GM12872 (cell line): ENCODE data around the gene CELF2.

Source experiments
- TF ChIP-seq, protein P1 (sequence below): IDR thresholded peaks from 3 replicates; pipeline ENCODE4 v1.5.1; 2011; ENCODE audit warnings: low read depth, mild to moderate bottlenecking, low read length, moderate library complexity; ENCODE audit not compliant: insufficient read depth

CELF2 gene

DNA sequence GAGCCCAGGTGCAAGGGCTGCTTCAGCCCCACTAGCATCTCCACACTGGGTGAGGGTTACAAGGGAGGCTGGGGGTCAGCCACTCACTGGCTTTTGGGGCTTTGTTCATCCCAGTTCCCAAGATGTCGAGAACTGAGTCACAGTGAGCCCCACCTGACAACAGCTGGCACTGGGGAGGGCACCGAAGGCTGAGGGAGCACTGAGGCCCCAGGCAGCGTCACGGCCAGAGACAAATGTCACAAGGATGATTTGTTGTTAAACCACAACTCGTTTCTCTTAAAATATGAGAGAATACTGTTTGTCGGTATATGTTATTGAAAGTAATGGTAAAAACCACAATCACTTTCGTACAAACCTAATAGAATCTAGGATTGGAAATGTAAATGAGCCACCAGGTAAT is 219.9 kb downstream of the CELF2 start:
- TF ChIP-seq, protein P1, sequence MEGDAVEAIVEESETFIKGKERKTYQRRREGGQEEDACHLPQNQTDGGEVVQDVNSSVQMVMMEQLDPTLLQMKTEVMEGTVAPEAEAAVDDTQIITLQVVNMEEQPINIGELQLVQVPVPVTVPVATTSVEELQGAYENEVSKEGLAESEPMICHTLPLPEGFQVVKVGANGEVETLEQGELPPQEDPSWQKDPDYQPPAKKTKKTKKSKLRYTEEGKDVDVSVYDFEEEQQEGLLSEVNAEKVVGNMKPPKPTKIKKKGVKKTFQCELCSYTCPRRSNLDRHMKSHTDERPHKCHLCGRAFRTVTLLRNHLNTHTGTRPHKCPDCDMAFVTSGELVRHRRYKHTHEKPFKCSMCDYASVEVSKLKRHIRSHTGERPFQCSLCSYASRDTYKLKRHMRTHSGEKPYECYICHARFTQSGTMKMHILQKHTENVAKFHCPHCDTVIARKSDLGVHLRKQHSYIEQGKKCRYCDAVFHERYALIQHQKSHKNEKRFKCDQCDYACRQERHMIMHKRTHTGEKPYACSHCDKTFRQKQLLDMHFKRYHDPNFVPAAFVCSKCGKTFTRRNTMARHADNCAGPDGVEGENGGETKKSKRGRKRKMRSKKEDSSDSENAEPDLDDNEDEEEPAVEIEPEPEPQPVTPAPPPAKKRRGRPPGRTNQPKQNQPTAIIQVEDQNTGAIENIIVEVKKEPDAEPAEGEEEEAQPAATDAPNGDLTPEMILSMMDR, result no peak

DNA sequence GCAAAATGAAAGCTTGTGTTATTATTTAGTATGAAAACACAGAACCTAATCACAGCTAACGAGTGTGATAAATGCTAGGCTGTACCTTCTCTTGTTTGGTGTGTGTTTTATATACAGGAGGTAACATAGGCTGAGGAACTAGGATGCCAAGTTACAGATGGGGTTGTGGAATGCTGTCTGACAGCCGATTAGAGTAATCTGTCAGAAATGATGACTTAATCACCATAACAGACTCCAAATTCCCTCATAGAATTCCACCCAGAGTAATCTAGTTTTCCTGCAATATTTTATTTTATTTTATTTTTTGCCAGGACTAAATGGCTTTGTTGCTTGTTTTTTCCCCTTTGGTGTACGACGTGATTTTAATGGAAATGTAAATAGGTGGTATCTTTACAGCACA is 221.2 kb downstream of the CELF2 start:
- TF ChIP-seq, protein P1, result no peak

DNA sequence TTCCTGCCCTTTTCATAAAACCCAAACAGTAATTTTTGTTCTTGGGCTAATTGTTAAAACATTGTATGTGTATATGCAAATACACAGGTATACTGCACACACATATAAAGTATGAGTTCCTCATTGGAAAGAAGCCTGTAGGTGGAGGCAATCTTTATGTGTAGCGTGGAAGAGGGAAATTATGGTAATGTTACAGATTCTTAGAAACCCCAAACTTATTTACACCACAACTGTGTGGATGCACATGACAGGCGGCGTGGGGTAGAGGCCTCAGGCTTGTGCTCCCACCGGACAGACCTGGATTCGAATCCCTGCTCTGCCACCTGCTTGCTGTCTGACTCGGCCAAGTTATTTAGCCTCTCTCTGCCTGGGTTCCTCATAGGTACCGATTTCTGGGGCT is 223.0 kb downstream of the CELF2 start:
- TF ChIP-seq, protein P1, result no peak

DNA sequence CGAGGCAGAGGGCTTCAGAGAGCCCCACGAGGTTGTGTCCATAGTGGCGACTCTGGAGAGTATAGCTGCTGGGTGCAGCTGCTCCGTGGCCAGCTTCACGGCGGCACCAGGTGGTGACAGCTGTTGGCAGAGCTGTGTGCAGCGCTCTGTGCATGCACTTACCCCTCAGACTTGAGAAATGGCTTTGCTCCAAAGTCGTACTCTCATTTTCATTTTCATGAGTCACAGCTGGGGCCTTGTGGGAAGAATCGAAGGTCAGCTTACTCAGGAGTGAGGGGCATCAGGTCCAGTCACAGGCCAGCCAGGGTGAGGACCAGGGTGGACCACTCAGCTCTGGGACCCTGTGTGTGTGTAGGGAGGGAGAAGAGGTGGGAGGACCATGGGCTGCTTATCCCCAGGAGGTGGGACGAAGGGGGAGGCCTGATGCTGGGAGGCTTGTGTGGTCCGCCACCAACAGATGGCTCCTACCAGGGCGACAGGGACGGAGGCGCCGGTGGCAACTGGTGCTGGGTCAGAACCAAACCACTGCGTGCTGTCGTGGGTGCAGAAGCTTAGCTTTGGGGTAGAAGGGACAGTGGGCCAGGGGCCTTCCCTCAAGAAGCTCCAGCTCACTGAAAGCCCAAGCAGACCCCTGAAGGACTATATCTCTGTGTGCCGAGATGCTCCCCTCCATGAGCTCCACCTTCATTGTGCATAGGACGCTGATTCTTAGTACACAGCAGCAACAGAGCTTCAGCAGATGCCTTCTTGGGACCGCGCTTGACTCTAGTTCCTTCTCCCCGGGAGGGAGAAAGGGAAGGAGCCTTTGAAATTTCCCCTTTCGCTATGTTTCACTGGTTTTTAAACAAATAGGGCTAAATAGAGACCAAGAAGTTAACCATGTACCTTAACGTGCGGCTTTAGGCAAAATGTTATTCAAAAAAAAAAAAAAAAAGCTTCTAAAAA is 225.0 kb downstream of the CELF2 start:
- TF ChIP-seq, protein P1, result peak; percentile 20; the same call in 1 of the 3 replicates

DNA sequence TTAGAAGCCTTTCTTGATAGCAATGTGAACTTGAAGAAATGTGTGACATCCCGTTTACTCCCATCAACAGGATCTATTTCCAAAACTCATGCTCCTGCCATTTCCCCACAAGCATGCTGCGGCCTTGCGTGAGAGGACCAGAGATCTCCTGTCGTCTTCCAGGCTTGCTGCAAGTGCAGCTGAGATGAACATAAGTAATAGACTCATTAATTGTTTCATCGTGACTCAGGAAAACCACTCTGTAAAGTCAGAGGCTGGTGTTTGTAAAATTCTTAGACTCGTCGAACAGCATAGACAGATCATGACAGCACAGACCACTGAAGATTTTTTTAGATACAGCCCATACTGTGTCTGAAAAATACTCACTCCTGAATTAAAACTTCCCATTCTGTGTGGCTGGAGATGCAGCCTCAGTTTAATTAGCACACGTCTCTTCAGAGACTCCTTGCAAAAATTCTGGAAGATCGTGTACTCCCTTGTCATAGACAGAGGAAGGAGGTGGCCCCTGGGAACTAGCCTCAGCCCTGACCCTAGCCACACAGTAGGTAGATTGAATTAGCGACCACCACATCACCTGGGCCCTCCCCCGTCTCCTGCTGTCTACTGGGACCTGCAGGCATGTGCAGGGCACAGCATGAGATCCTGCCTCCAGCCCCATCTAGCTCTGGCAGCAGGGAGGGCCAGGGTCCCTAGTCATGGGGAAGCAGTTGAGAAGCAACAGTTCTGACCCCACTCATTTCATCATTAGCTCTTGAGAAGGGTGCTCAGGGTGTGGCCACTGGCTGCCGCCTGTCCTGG is 226.0 kb downstream of the CELF2 start:
- TF ChIP-seq, protein P1, result no peak

DNA sequence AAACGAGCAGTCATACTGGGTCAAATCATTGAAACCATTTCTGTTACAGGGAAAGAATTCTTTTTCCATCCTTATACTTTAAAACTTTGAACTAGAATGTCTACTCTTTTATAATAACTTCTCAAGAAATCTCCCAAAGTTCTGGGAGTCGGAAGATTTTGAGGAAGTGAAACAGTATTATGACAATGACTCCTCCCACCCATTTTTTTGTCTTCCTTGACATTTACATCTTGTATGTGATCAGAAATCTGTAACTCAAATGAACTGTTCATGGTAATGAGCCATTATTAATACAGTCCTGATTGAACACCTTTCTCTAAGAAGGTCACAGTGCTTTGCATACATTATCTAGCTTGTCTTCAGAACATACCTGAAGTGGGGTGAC is 227.4 kb downstream of the CELF2 start:
- TF ChIP-seq, protein P1, result no peak

DNA sequence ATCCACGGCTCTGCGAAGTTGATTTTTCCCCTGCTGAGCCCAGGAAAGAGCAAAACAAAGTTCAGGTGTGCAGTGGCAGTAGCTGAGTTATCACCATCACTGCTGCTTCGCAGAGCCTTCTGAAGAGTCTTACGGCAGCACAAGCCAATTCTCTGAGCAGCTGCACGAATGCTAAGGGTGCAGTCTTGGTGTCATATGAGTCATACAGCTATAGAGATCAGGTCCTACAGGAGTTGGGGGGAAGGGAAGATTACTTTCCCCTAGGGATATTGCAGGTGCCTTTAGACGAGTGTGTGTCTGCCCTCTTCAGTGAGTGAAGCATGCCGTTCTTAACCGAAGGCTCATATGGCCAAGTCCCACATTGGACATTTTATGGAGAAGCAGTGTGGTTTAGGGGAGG is 227.8 kb downstream of the CELF2 start:
- TF ChIP-seq, protein P1, result no peak
